ENCODE data around the gene DNAH17.

The DNAH17 gene

DNA sequence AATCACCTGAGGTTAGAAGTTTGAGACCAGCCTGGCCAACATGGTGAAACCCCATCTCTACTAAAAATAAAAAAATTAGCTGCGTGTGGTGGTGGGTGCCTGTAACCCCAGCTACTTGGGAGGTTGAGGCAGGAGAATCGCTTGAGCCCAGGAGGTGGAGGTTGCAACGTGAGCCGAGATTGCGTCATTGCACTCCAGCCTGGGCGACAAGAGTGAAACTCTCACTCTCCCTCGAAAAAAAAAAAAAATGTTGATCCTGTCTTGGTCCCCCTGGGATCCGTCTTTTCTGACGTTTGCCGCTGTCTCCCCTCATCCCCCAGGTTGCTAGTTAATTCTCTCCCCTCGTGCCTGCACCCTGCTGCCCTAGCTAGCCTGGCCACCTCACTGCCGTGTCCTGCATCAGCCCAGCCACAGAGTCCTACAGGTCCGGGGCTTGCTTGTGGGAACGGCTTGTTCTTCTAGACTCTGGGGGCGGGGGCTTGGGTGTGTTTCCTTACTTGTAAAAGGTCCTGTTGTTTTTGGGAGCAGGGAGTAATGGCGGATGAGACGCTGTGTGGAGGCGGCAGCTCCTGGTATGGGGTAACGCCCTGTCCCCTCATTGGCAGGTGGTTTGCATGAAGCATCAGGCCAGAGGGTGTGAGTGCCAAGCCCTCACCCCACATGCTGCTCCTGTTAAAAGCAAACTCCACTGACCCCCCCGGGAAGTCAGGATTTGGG, 154.2 kb downstream of the DNAH17 start:
- Histone ChIP-seq H3K4me2 (ENCODE audit: low read depth, low read length) (no peak overlapping the region), H3K9ac (ENCODE audit: low read length) (no peak overlapping the region), H3F3A (ENCODE audit: insufficient read depth, low read length) (no peaks in the 10 kb centered on the region), H3K9me2 (replicated peaks; ENCODE audit: insufficient read depth, low read length) (no peaks in the 10 kb centered on the region), H3K79me2 (ENCODE audit: low read length) (no peaks in the 10 kb centered on the region), H3K4me3 (ENCODE audit: low read length) (no peak overlapping the region), H2AFZ (ENCODE audit: low read length) (no peak overlapping the region), H4K20me1 (ENCODE audit: insufficient read depth, low read length) (no peaks in the 10 kb centered on the region), H3K27ac (ENCODE audit: low read length) (no peak overlapping the region), H3K27me3 (replicated peaks; ENCODE audit: insufficient read depth, low read length) (no peaks in the 10 kb centered on the region), H3K36me3 (replicated peaks; ENCODE audit: insufficient read depth, low read length) (no peaks in the 10 kb centered on the region), H3K9me3 (replicated peaks; ENCODE audit: insufficient read depth, low read length) (no peaks in the 10 kb centered on the region), H3K4me1 (ENCODE audit: low read length) (no peaks in the 10 kb centered on the region)
- no peak for DNase-seq
- TF ChIP-seq, protein P1, sequence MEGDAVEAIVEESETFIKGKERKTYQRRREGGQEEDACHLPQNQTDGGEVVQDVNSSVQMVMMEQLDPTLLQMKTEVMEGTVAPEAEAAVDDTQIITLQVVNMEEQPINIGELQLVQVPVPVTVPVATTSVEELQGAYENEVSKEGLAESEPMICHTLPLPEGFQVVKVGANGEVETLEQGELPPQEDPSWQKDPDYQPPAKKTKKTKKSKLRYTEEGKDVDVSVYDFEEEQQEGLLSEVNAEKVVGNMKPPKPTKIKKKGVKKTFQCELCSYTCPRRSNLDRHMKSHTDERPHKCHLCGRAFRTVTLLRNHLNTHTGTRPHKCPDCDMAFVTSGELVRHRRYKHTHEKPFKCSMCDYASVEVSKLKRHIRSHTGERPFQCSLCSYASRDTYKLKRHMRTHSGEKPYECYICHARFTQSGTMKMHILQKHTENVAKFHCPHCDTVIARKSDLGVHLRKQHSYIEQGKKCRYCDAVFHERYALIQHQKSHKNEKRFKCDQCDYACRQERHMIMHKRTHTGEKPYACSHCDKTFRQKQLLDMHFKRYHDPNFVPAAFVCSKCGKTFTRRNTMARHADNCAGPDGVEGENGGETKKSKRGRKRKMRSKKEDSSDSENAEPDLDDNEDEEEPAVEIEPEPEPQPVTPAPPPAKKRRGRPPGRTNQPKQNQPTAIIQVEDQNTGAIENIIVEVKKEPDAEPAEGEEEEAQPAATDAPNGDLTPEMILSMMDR (IDR thresholded peaks at IDR 0.05; ENCODE audit: low read length): no peak

DNA sequence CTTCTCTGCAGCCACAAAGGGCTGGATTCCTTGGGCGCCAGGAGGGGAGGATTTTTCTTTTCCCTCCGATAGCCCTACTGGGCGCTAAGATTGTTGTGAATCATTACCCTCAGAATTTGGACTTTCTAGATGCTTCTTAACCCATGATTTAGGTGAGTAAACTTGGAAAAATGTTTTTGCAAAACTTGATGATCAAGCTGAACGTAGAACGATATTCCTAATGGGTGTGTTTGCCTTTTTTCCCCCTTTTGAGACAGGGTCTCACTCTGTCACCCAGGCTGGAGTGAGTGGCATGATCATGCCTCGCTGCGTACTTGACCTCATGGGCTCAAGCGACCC, 155.0 kb downstream of the DNAH17 start:
- no peaks in the 10 kb centered on the region for H3F3A ChIP-seq (ENCODE audit: insufficient read depth, low read length)
- H3K27ac ChIP-seq (ENCODE audit: low read length): no peak overlapping the region
- no peak for DNase-seq
- no peak overlapping the region for H3K9ac ChIP-seq (ENCODE audit: low read length)
- TF ChIP-seq, protein P1 (IDR thresholded peaks at IDR 0.05; ENCODE audit: low read length): 0 out of 2 replicates have a peak, but pooled peaks have one; percentile 2
- no peak for TF ChIP-seq EZH2phosphoT487 (IDR thresholded peaks at IDR 0.05; ENCODE audit: low read length)
- H3K36me3 ChIP-seq (replicated peaks; ENCODE audit: insufficient read depth, low read length): no peaks in the 10 kb centered on the region
- H2AFZ ChIP-seq (ENCODE audit: low read length): no peak overlapping the region
- H3K4me3 ChIP-seq (ENCODE audit: low read length): no peak overlapping the region
- H3K27me3 ChIP-seq (replicated peaks; ENCODE audit: insufficient read depth, low read length): no peaks in the 10 kb centered on the region
- no peaks in the 10 kb centered on the region for H3K9me2 ChIP-seq (replicated peaks; ENCODE audit: insufficient read depth, low read length)
- H3K4me2 ChIP-seq (ENCODE audit: low read depth, low read length): no peak overlapping the region
- H3K9me3 ChIP-seq (replicated peaks; ENCODE audit: insufficient read depth, low read length): no peaks in the 10 kb centered on the region
- no peaks in the 10 kb centered on the region for H3K4me1 ChIP-seq (ENCODE audit: low read length)
- no peaks in the 10 kb centered on the region for H4K20me1 ChIP-seq (ENCODE audit: insufficient read depth, low read length)
- no peaks in the 10 kb centered on the region for H3K79me2 ChIP-seq (ENCODE audit: low read length)

DNA sequence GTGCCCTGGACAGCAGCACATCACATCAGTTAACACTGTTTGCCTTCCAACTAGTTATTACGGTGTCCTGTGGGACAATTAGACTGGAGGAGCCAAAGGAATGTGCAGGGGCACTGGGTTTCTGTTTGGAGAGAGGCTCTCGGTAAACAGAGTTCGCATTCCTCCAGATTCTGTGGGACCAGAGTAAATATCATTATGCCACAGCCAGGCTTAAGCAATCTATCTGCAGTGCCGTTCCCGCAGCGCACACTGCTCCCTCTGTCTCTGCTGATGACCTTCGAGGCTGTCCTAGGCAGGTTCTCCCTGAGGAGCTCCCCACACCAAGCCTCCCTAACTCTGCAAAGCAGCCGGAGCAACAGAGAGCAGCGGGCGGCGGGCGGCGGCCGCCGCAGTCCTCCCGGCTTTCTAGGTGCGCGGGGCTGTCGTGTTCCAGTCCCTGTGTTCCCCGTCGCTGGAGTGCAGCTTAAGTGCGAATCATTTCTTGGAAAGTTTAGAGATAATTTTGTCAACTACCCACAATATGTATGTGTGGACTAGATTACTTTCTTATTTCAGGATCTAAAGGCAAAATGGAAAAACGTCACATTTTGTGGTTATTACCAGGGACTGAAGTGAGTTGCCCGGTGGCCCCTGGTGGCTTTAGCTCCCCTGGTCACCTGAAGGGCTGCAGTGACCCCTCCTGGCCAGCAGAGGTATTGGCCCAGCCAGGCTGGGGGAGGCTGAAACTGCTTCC, 155.5 kb downstream of the DNAH17 start:
- Histone ChIP-seq H3K79me2 (ENCODE audit: low read length) (no peaks in the 10 kb centered on the region), H3K4me3 (ENCODE audit: low read length) (no peak overlapping the region), H3F3A (ENCODE audit: insufficient read depth, low read length) (no peaks in the 10 kb centered on the region), H3K27me3 (replicated peaks; ENCODE audit: insufficient read depth, low read length) (no peaks in the 10 kb centered on the region), H3K9ac (ENCODE audit: low read length) (no peak overlapping the region), H3K9me2 (replicated peaks; ENCODE audit: insufficient read depth, low read length) (no peaks in the 10 kb centered on the region), H3K4me2 (ENCODE audit: low read depth, low read length) (no peak overlapping the region), H3K9me3 (replicated peaks; ENCODE audit: insufficient read depth, low read length) (no peaks in the 10 kb centered on the region), H2AFZ (ENCODE audit: low read length) (no peak overlapping the region), H3K27ac (ENCODE audit: low read length) (no peak overlapping the region), H3K4me1 (ENCODE audit: low read length) (no peaks in the 10 kb centered on the region), H3K36me3 (replicated peaks; ENCODE audit: insufficient read depth, low read length) (no peaks in the 10 kb centered on the region), H4K20me1 (ENCODE audit: insufficient read depth, low read length) (no peaks in the 10 kb centered on the region)
- peak; percentile 51 for DNase-seq
- TF ChIP-seq EZH2phosphoT487 (IDR thresholded peaks at IDR 0.05; ENCODE audit: low read length): no peak
- TF ChIP-seq, protein P1 (IDR thresholded peaks at IDR 0.05; ENCODE audit: low read length): peak; percentile 97

Measured in MM.1S (cell line).